ENCODE measurements around the gene SERPING1. TPM values are rescaled to one million over a fixed set of nuclear protein-coding genes. Genes with fewer than 3 reads are reported as not detected.
A peak's percentile ranks its signal among the peaks of the same experiment; 100 is the strongest.
"Not testable (repeated sequence)": the region's sequence is repeated elsewhere in the genome, so short reads cannot be mapped to it uniquely, and the experiment has no call there.

Gene SERPING1
- total RNA-seq, 6 experiments from 2014 or later: 0.11 to 0.51 (median 0.25) TPM; not detected in 1

GRCh38 chr11:57649826-57650738 lies 52.6 kb downstream of the SERPING1 start, which contains the start of gene YPEL4:
YPEL4 (minus strand) TSS chr11:57649912; CDS start chr11:57647107, 2,805 bp downstream.
- no peak for TF ChIP-seq CTCF (IDR thresholded peaks at IDR 0.05)
- Mint-ChIP-seq H3K27ac (peak within 1 kb of the TSS; percentile 70), H3K27me3 (ENCODE audit: insufficient read depth) (peaks cover 28% of the 10 kb centered on the region), H3K36me3 (ENCODE audit: low read depth) (no peaks in the 10 kb centered on the region), H3K4me3 (peak within 1 kb of the TSS; percentile 82), H3K4me1 (ENCODE audit: low read depth) (peaks cover 59% of the 10 kb centered on the region), H3K9me3 (no peaks in the 10 kb centered on the region)
- peak; percentile 45 for DNase-seq

GRCh38 chr11:57650739-57651090 lies 53.2 kb downstream of the SERPING1 start:
- no peak for DNase-seq
- no peak for TF ChIP-seq CTCF (IDR thresholded peaks at IDR 0.05)
- Mint-ChIP-seq H3K9me3 (no peaks in the 10 kb centered on the region), H3K36me3 (ENCODE audit: low read depth) (no peaks in the 10 kb centered on the region), H3K27me3 (ENCODE audit: insufficient read depth) (peaks cover 25% of the 10 kb centered on the region), H3K27ac (no peak overlapping the region), H3K4me1 (ENCODE audit: low read depth) (peaks cover 52% of the 10 kb centered on the region), H3K4me3 (no peak overlapping the region)

- H3K36me3 Mint-ChIP-seq (ENCODE audit: low read depth): no peaks in the 10 kb centered on the region
- H3K27me3 Mint-ChIP-seq (ENCODE audit: insufficient read depth): peaks cover 20% of the 10 kb centered on the region
- peaks cover 47% of the 10 kb centered on the region for H3K4me1 Mint-ChIP-seq (ENCODE audit: low read depth)
- H3K27ac Mint-ChIP-seq: no peak overlapping the region
- DNase-seq: no peak
- no peak overlapping the region for H3K4me3 Mint-ChIP-seq
- H3K9me3 Mint-ChIP-seq: no peaks in the 10 kb centered on the region
- no peak for TF ChIP-seq CTCF (IDR thresholded peaks at IDR 0.05)
These were observed 53.9 kb downstream of the SERPING1 start for GRCh38 chr11:57651408-57651807.

- H3K9me3 Mint-ChIP-seq: not testable (repeated sequence)
These were observed 54.7 kb downstream of the SERPING1 start for GRCh38 chr11:57652230-57652629.

DNA sequence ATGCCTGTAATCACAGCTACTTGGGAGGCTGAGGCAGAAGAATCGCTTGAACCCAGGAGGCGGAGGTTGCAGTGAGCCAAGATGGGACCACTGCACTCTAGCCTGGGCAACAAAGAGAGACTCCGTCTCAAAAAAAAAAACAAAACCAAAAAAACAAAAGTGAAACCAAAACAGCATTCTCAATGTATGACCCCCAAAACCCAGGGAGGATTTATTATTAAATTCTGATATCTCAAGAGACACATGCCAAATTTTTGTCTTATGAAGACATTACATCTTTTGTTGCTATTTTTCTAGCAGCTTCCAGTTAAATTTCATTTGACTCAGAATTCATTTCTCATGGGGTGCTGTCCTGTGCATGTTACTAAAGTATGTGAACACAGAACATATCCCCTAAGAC lies 55.2 kb downstream of the SERPING1 start:
- Mint-ChIP-seq H3K36me3 (ENCODE audit: low read depth) (no peaks in the 10 kb centered on the region), H3K27me3 (ENCODE audit: insufficient read depth) (peaks cover 9% of the 10 kb centered on the region), H3K4me1 (ENCODE audit: low read depth) (peaks cover 43% of the 10 kb centered on the region), H3K4me3 (no peak overlapping the region; the same call in 1 of the 2 replicates), H3K27ac (no peak overlapping the region), H3K9me3 (no peaks in the 10 kb centered on the region)
- TF ChIP-seq CTCF (IDR thresholded peaks at IDR 0.05): no peak
- DNase-seq: no peak

More at GRCh38 chr11:57652230-57652629, 54.7 kb downstream of the SERPING1 start:
- not testable (repeated sequence) for H3K27ac Mint-ChIP-seq; DNase-seq; H3K36me3 Mint-ChIP-seq (ENCODE audit: low read depth); H3K4me3 Mint-ChIP-seq
- Mint-ChIP-seq H3K4me1 (ENCODE audit: low read depth) (peaks cover 47% of the 10 kb centered on the region), H3K27me3 (ENCODE audit: insufficient read depth) (peaks cover 14% of the 10 kb centered on the region)

GRCh38 chr11:57653163-57653562 lies 55.7 kb downstream of the SERPING1 start:
- no peak overlapping the region; the same call in 1 of the 2 replicates for H3K4me3 Mint-ChIP-seq
- no peaks in the 10 kb centered on the region for H3K9me3 Mint-ChIP-seq
- H3K36me3 Mint-ChIP-seq (ENCODE audit: low read depth): no peaks in the 10 kb centered on the region

More at GRCh38 chr11:57653163-57653562, 55.7 kb downstream of the SERPING1 start:
- Mint-ChIP-seq H3K4me1 (ENCODE audit: low read depth) (peaks cover 40% of the 10 kb centered on the region), H3K27me3 (ENCODE audit: insufficient read depth) (peaks cover 5% of the 10 kb centered on the region), H3K27ac (no peak overlapping the region)
- DNase-seq: no peak
- no peak for TF ChIP-seq CTCF (IDR thresholded peaks at IDR 0.05)
